ENCODE data around the gene KCNE4. TPM values are rescaled to one million over a fixed set of nuclear protein-coding genes. Genes with fewer than 3 reads are reported as not detected.

The KCNE4 gene, protein sequence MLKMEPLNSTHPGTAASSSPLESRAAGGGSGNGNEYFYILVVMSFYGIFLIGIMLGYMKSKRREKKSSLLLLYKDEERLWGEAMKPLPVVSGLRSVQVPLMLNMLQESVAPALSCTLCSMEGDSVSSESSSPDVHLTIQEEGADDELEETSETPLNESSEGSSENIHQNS
- total RNA-seq (2021; fragmentation: NEBNext Ultra II Directional; extraction: Animal tissue kit (Norgen Biotek cat#: 25700)): 10 to 100 TPM in 1 of 6 experiments, 1 to 10 TPM in 5; 4.6 to 10.5 (median 5.0) TPM
- long read RNA-seq, partial matches to known transcripts: 0 of 6 reads
- long read RNA-seq, other reads (novel, unspliced or antisense): 2 of 6 reads

DNA sequence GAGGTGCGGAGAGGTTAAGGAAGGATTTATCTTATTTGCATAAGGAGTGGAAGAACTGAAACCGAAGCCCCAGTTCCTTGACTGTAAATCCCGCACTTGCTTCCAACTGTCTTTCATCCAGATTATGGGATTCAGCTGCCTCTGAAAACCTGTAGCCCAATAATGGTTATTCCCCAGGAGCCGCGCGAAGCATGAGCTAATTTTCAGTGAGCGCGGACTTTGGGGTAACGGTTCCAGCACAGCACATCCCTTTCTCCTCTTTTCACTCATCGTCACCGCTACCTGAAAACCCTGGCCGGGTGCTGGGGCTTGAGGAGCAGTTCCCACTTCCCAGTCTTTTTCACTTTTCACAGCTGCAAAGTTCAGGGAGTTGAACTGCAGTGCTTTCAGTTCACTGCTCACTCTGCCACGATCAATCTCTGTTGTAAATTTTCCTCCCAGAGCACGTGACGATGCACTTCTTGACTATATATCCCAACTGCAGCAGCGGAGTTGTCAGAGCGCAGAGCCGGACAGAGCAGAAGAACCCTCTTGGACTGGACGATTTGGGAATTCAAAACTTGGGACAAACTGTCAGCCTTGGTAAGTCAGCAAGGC is at the start of gene KCNE4:
Gene KCNE4, plus strand, starts transcription at position 498 of the 597 bp plus-strand sequence. CDS start 641 bp downstream, outside the sequence.
- Mint-ChIP-seq H3K36me3 (ENCODE audit: low read depth) (peaks cover 20% of the 10 kb centered on the region), H3K4me1 (ENCODE audit: low read depth) (peaks cover 85% of the 10 kb centered on the region), H3K9me3 (no peaks in the 10 kb centered on the region), H3K27me3 (ENCODE audit: insufficient read depth) (no peaks in the 10 kb centered on the region), H3K27ac (peak within 1 kb of the TSS; percentile 87), H3K4me3 (peak within 1 kb of the TSS; percentile 91)
- DNase-seq: peak; percentile 72
- TF ChIP-seq, protein P1, sequence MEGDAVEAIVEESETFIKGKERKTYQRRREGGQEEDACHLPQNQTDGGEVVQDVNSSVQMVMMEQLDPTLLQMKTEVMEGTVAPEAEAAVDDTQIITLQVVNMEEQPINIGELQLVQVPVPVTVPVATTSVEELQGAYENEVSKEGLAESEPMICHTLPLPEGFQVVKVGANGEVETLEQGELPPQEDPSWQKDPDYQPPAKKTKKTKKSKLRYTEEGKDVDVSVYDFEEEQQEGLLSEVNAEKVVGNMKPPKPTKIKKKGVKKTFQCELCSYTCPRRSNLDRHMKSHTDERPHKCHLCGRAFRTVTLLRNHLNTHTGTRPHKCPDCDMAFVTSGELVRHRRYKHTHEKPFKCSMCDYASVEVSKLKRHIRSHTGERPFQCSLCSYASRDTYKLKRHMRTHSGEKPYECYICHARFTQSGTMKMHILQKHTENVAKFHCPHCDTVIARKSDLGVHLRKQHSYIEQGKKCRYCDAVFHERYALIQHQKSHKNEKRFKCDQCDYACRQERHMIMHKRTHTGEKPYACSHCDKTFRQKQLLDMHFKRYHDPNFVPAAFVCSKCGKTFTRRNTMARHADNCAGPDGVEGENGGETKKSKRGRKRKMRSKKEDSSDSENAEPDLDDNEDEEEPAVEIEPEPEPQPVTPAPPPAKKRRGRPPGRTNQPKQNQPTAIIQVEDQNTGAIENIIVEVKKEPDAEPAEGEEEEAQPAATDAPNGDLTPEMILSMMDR (IDR thresholded peaks at IDR 0.05): no peak

DNA sequence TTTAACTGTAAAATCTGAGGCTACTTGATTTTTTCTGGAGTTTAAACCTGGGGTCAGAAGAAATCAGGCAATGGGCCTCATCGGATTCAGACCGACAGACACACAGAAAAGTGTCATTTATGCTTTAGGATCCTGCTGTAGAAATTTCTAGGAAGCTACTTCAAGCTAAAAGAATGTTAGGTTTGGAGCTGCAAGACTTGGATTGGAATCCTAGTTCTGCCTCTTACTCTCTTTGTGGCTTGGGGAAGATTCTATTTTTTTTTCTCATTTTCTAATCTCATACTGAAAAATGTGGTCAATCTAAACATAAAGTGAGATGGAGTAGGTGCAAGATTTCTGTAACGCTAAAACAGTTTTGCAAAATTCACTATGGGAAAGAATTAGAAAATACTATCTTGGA is 48.8 kb upstream of the KCNE4 start:
- Mint-ChIP-seq H3K27me3 (ENCODE audit: insufficient read depth) (peaks cover 2% of the 10 kb centered on the region; the same call in 1 of the 2 replicates), H3K9me3 (peaks cover 4% of the 10 kb centered on the region; the same call in 1 of the 2 replicates), H3K4me3 (no peak overlapping the region), H3K36me3 (ENCODE audit: low read depth) (peaks cover 16% of the 10 kb centered on the region), H3K27ac (peak overlapping the region; percentile 42; the same call in 1 of the 2 replicates), H3K4me1 (ENCODE audit: low read depth) (peaks cover 60% of the 10 kb centered on the region)
- TF ChIP-seq, protein P1 (IDR thresholded peaks at IDR 0.05): no peak
- no peak for DNase-seq

DNA sequence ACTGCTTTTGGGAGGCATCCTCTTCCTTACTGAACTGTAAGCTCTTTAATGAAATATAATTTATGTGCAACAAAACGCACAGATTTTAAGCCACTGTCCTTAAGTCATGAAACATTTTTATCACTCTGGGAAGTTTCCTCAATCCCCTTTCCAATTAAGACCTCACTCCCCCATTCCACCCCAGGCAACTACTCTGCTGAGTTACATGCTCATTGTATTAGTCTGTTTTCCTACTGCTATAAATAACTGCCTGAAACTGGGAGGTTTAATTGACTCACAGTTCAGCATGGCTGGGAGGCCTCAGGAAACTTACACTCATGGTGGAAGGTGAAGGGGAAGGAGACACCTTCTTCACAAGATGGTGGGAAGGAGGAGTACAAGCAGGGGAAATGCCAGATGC is 46.5 kb upstream of the KCNE4 start:
- peak overlapping the region; percentile 71 for H3K27ac Mint-ChIP-seq
- H3K4me1 Mint-ChIP-seq (ENCODE audit: low read depth): peaks cover 83% of the 10 kb centered on the region
- H3K36me3 Mint-ChIP-seq (ENCODE audit: low read depth): peaks cover 25% of the 10 kb centered on the region
- H3K9me3 Mint-ChIP-seq: peaks cover 4% of the 10 kb centered on the region; the same call in 1 of the 2 replicates
- H3K4me3 Mint-ChIP-seq: no peak overlapping the region
- TF ChIP-seq, protein P1 (IDR thresholded peaks at IDR 0.05): no peak
- peaks cover 2% of the 10 kb centered on the region; the same call in 1 of the 2 replicates for H3K27me3 Mint-ChIP-seq (ENCODE audit: insufficient read depth)
- DNase-seq: peak; percentile 24

DNA sequence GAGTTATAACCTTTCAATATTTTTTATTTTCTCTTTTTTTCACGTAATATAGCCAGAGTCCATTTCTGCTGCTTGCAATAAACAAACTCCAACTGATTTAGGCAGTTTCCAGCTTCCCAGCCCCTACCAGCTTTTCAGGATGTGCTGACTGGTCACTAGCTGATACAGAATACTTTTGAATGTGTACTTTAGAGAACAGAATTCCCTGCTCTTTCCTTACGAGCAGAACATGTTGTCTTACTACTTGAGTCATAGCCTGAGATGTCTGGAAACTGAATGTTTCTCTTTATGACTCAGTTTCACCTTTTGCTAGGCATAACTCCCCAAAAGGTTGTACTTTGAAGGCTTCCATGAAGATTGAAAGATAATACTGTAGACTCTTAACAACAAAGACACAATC is 44.5 kb upstream of the KCNE4 start:
- Mint-ChIP-seq H3K27ac (peak overlapping the region; percentile 87), H3K4me3 (peak overlapping the region; percentile 38; the same call in 1 of the 2 replicates), H3K9me3 (peaks cover 4% of the 10 kb centered on the region; the same call in 1 of the 2 replicates), H3K27me3 (ENCODE audit: insufficient read depth) (peaks cover 2% of the 10 kb centered on the region; the same call in 1 of the 2 replicates), H3K4me1 (ENCODE audit: low read depth) (peaks cover 91% of the 10 kb centered on the region), H3K36me3 (ENCODE audit: low read depth) (peaks cover 25% of the 10 kb centered on the region)
- TF ChIP-seq, protein P1 (IDR thresholded peaks at IDR 0.05): no peak
- peak; percentile 40 for DNase-seq

DNA sequence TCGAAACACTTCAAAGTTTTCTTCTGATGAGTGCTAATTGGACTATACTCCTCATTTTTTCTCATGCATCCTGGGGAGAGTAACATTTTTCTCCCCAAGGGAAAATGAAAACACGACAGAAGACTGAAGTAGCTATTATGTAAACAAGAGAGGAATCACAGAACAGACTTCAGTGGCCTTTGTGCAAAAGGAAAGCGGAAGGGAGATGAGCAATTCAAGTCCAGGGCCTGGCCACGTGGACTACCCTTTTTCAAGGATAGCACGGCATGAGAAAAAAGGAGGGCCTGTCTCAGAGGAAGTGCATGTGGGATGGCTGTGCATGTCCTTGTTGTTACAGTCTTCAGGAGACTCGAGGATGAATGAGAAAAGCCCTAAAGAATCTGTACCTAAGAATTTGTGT is 43.8 kb upstream of the KCNE4 start:
- peak; percentile 84 for DNase-seq
- Mint-ChIP-seq H3K27ac (peak overlapping the region; percentile 87), H3K36me3 (ENCODE audit: low read depth) (peaks cover 29% of the 10 kb centered on the region), H3K9me3 (peaks cover 4% of the 10 kb centered on the region), H3K27me3 (ENCODE audit: insufficient read depth) (peaks cover 2% of the 10 kb centered on the region; the same call in 1 of the 2 replicates), H3K4me1 (ENCODE audit: low read depth) (peaks cover 86% of the 10 kb centered on the region), H3K4me3 (peak overlapping the region; percentile 38; the same call in 1 of the 2 replicates)
- TF ChIP-seq, protein P1 (IDR thresholded peaks at IDR 0.05): no peak
